ENCODE measurements around the gene PICK1.
"Not testable (repeated sequence)": the region's sequence is repeated elsewhere in the genome, so short reads cannot be mapped to it uniquely, and the experiment has no call there.

Gene PICK1

DNA sequence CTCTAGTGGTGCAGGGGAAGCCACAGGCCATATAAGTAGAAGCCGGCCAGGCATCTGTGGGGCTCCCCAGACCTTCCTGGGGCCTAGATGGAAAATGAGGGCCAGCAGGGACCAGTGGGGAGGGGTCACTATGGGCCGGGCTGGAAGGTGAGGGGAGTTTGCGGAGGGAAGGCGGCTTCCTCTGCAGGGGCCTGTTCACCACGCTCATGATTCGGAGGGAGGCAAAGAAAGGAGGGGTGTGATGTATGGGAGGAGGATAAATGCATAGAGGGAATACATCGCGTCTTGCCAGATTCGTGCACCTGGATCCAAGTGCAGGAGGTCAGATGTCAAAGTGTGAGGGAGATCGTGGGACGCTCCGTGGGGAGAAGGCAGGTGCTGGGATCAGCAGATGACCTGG lies 19.9 kb downstream of the PICK1 start:
- no peak for DNase-seq

DNA sequence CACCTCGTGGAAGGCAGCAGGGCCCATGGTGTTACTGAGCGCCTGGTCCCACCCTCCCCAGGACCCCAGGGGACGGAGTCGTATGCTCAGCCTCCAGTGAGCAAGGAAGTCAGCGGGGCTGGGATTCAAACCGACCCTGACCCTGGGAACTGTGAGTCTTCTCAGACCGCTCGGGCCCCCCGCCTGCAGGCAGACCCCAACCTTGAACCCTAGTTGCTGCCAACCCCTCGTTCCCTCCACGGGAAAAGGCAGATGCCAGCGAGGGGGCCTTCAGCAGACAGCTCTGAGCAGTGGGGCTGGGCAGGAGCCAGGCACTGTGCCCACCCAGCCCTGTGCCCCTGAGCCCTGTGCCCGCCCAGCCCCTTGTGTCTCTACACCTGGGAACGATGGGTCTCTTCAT lies 20.4 kb downstream of the PICK1 start:
- no peak for DNase-seq

DNA sequence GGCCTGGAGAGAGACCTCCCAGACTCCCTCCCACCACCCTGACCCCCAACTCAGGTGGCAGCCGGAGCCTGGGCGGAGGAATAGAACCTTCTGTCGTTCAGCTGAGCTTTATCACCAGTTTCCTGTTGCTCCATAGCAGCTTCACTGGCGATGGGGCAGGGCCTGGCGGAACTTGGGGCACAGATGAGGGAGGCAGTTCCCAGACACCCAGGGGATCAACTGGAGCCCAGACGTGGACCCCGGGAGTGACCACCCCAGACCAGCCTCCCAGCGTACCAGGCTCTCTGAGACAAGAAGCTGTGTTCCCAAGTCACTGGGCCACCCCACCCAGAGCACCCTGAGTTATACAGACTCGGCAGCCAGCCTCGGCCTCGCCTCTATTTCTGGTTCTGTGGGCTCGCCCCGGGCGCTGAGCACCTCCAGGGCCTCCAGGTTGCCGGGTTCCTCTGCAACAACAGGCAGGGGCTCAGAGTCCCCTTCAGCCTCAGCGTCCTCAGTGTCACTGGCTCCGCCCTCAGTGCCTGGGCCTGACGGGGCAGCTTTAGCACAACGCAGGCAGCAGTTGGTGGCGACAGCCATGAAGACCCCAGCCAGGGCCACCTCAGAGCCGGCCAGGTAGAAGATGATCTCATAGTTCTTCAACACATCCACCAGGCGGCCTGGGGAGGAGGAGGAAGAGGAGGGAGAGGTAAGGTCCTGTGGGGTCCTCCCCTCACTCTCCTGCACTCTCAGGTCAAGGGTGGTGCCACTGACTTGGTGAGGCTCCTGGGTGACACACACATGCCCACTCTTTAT lies 21.0 kb downstream of the PICK1 start:
- no peak for DNase-seq

DNA sequence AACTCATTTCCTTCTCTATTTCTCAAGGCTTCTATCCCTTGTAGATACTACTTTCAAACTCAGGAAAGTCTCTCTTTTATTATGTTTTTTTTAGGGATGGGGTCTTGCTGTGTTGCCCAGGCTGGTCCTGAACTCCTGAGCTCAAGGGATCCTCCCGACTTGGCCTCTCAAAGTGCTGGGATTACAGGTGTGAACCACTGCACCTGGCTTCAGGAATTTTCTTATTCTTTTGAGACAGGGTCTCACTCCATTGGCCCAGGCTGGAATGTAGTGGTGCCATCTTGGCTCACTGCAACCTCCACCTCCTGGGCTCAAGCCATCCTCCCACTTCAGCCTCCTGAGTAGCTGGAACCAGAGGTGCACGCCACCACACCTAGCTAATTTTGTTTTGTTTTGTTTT lies 22.0 kb downstream of the PICK1 start:
- not testable (repeated sequence) for DNase-seq

DNA sequence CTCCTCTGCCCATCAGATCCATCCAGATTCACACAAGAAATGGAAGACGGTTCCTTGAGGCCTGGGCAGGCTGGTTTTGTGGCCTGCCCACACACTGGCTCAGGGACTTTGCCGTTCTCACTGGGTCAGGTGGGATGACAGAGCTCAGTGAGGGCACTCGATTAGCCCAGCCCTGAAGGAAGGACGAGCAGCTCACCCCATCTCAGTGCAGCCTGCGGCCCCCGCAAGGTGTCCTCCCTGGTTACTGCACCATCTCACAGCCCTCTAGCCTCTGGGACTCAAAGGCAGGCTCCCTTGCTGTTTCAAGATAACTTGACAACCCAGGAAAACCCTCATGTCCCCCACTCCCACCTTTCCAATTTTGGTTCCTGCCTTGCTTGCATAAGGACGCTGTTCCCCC lies 22.6 kb downstream of the PICK1 start:
- no peak for DNase-seq

DNA sequence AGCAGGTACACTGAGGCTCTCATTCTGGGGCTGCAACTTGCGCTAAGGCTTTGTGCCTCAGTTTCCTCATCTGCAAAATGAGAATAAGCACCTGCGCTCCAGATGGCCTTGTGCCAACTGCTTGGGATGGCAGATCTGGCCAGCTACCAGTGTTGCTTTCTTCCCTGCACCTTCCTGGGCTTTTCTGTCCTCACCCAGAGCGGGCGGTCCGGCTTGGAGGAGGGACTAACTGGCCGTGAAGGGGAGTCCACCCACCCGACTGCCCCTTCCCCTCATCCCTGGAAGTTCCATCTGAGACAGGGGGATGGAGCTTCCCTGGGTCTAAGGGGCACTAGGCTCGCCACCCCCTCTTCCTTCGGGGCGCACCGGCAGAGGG lies 23.3 kb downstream of the PICK1 start:
- no peak for DNase-seq

DNA sequence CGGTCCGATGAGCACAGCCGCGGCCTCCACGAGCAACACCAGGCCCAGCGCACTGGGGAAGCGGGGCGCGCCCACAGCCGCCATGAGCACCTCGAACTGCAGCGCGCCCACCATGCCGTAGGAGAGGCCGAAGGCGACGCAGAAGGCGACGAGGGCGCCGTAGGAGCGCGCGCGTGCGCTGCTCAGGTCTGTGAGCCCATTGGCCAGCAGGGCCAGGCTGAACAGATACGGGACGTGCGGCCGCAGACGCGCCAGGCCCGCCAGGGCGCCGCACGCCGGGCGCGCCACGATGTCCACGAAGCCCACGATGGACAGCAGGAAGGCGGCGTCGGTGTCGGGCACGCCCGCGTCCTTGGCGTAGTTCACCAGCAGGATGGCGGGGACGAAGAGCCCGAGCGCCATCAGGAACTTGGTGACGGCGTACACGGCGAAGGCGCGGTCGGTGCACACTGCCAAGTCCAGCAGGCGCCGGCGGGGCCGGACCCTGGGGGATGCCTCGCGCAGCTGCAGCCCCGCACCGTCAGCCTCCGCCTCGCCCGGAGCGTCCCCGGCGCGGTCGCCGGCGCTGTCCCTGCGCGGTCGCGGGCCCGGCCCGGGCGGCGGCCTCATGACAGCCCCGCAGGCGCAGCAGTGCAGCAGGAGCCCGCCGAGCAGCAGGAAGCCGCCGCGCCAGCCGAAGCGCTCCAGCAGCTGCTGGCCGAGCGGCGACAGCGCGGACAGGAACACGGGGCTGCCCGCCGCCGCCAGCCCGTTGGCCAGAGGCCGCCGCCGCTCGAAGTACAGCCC lies 23.8 kb downstream of the PICK1 start:
- peak; percentile 37 for DNase-seq

DNA sequence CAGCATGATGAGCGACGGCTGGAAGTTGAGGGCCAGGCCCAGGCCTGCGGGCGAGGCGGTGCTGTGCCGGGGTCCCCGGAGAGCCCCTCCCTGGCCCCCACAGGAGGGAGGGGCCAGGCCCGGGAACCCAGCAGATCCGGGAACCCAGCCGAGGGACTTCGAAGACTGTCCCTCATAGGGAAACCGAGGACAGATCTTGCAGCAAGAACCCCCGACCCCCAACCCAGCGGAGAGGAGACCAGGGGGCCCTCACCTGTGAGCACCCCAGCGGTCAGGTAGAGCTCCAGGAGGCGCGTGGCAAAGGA lies 24.4 kb downstream of the PICK1 start:
- no peak for DNase-seq

DNA sequence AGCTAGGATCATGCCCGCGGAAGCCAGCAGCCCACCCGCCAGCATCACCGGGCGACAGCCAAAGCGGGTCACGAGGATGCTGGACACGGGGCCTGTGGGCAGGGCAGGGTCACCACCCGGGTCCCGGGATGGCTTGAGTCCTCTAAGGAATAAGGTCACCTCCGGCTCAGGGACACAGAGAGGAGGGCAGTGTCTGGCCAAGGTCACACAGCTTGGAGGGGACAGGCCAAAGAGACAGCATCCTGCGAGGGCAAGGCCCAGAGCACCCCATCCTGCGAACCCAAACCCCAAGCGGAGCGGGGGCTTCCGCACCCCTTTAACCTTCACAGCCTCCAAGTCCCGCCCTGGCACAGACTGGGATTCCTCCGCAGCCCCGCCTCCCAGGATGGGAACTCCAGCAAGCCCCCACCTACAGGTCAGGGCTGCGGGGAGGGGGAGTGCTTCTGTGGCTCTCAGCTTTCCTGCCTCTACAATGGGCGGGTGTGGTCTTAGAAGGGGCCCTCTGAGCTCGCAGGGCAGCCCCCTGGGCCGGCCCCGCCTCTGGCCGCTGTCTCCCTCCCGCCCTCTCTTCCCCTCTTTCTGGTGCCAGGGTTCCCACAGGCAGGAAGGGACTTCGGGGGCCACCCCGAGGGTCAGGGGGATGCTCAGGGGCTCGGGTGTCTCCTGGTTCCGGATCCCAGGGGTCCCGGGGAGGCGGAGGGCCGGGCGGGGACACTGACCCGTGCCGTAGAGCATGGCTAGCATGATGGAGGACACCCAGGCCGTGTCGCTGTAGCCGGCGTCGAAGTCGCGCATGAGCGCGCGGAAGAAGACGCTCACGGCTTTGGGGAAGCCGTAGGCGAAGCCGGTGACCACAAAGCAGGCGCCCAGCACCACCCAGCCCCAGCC lies 25.0 kb downstream of the PICK1 start:
- no peak for DNase-seq

DNA sequence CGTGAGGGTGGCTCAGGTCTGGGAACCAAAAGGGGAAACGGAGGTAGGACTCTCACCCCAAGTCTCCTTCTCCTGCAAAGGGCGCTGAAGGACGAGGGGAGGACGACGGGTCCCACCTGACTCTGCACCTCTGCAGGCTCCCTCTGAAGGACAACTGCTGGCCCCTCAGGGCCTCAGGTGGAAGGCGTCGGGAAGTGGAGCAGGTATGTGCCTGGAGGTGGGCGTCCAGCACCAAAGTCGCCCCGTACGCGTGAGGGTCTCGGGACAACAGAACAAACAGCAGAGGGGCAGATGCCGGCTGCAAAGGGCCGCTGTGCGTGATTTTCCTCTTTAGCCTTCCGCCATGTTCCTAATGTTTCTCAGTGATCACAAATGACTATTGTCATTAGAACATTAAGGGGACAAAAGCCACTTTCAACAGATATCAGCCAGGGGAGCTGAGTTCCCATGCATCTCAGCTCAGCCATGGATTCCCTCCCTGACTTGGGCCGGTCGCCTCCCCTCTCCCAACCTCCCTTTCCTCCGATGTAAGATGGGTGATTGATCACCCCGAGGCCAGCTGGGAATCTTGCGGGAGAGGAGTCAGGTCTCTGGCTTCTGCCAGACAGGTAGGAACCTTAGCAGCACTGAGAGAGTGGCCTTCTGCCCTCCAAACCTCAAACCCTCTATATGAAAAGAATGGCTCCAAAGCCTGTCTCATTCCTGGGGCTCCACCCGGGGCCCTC lies 25.9 kb downstream of the PICK1 start:
- DNase-seq = no peak

DNA sequence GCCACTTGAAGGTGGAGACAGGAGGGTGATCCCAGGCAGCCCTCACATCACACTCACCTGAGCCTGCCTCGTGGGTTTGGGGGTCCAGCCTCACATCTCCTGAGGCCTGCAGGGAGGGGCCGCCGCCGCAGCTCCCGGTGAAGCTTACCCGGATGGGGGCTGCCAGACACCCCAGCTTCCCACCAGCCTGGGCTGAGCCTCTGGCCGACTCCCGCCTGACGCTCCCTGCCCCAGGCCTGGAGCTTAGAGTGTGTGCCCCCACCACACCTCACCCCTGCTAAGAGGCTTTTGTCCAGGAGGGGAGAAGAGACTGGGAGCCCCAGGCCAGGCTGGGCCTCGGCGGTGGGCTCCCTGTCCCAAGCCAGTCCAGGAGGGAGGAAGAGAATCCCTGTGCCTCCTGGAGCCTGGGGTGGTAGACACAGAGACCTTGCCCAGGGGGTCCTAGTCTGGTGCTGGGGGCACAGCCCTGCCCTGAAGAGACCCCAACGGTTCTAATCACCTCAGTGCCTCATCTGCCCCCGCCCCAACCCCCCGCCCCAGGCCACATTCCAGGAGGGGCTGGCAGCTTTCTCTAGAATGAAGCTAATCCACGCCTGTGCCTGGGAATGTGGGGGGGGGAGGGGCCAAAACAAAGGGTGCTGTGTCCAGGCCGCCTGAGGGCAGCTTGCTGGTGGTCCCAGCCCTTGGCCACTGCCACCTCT lies 26.9 kb downstream of the PICK1 start, which contains the start of gene SLC16A8:
TSS of gene SLC16A8 (minus strand) at position 254 of the 701 bp plus-strand sequence. CDS start 1,311 bp downstream, outside the sequence.
- DNase-seq = no peak

DNA sequence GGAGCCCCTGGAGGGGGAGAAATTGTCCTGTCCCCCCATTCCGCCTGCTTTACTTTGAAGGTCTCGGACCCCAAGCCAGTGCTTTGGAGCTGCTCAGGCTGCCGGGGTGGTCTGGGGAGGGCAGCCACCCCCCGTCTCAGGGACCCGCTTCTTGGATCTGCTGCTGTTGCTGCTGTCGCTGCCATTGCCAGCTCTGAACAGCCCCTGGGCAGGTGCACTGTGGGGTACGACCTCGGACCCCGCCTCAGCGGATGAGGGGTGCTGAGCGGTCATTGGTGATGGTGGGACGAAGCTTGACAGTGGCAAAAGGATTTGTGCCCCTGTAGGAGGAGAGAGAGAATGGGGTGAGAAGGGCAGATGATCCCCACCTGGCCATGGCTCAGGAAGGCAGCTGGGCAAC lies 27.9 kb downstream of the PICK1 start:
- no peak for DNase-seq

DNA sequence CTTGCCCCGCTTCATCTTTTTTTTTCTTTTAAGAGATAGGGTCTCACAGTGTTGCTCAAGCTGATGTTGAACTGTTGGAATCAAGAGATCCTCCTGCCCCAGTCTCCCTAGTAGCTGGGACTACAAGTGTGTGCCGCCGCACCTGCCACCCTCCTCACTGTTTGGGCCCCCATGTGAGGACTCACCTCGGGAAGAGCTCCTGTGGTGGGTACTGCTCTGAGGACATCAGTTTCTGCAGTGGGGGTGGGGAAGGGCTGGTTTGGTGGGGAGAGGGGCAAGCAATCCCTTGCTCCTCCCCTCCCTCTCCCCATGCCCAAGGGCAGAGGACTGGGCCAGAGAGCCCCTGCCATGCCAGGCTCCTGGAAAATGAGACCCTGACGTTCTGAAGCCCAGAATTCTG lies 28.3 kb downstream of the PICK1 start:
- no peak for DNase-seq

DNA sequence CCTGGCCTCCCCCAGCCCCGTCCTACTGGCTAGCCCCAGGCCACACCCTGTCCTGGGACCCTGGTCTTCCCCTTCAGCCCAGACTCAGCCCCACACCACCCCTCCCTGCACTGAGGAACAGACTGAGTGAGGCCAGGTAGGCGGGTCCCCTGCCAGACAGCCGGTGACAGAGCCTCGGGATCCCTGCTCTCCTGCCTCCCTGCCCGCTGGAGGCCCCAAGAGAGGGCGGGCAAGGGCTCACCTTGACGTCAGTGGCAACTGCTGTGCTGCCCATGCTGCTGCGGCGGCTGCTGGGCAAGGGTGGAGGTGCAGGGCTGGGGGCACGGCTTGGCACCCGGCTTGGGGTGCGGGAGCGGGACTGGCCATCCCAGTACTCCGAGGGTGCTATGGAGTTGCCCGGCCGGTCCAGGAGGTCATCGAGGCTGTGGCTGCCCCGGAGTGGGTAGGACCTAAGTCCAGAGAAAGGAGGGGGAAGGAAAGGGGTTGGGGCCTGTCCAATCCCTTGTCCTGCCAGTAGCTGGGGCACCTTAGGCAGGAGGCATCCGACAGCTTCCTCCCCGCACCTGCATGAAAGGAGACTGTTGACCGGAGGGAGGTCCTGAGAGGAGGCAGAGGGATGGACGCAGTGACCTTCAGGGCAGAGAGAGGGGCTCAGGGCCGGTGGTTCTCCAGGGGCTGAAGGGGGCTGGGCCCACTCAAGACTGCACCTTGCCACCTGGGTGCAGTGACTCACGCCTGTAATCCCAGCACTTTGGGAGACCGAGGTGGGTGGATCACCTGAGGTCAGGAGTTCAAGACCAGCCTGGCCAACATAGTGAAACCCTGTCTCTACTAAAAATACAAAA lies 29.0 kb downstream of the PICK1 start:
- DNase-seq = no peak

DNA sequence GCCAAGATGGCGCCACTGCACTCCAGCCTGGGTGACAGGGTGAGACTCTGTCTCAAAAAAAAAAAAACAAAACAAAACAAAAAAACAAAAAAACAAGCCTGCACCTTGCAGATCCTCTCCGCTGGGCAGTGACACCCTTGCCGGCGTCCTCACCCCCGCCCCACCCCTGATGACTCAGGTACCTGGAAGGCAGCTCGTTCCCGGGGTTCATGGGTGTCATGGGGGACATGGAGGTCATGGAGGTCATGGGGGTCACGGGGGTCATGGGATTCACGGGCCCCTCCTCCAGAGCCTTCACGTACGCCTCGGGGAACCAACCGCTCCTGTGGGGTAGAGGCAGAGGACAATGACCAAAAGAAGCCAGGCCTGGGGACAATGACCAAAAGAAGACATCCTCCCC lies 29.7 kb downstream of the PICK1 start:
- no peak for DNase-seq

DNA sequence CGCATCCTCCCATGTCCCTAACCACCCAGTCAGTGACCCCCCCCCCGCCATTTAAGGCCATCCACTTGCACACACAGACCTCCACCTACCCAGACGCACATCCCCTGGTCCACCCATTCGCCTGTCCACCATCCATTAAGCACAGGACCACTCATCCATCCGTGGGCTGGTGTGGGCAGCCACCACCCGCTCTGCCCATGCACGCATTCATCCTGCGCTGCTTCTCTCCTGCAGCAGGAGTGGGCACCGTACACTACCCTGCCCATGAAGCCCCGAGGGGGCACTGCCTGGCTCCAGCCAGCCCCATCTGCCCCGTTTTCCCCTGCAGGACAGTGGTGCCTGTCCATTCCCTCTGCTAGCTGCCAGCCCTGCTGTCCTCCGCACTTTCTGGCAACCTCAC lies 30.7 kb downstream of the PICK1 start:
- no peak for DNase-seq

DNA sequence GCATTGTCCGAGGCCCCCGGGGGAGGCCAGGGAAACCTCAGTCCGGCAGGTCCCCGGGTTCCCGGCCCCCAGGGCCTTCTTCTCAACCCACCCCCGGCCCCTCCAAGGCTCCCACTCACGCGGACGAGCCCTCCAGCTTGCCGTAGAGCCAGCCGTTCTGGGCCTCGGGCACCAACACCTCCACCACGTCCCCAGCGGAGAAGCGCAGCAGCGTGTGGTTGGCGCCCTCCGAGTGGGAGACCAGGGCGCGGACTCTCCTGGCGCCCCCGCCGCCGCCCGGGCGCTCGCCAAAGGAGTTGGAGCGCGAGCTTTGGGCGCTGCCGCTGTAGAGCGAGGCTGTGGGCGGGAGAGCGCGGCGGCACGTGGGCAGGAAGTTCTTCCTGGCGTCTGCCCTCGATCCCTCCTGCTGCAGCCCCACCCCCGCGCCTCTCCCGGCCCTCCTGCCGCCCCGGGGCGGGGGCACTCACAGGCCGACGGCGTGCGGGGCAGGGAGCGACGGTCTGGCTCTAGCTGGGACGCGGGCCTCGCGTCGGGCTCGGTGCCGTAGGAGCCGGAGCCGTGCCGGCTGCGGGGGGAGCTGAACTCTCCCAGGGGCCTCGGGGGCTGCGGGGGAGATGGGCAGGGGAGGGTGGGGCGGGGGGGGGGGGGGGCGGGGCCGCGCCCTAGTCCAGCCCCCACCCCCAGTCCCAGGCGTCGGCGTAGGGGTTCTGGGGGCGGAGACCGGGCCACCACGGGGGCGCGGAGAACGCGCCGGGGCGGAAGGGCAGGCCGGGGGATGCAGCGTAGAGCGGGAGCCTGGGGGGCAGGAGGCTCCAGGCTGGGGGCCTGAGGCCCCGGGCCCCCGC lies 31.6 kb downstream of the PICK1 start:
- no peak for DNase-seq

DNA sequence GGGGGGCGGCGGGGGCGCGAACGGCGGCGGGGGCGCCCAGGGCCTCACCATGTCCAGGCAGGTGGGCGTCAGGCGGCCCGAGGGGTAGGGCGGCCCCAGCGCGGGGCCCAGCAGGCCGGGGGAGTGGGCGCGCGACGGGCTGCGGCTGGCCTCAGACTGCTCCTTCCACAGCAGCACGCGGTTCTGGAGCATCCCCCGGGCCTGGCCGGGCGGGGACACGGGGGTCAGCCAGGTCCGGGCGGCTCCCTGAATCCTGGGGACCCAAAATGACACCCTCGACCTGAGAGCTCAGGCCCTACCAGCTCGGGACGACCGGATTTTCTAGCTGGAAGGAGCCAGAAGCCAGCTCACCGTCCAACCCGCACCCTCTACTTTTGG lies 32.3 kb downstream of the PICK1 start:
- DNase-seq = no peak

DNA sequence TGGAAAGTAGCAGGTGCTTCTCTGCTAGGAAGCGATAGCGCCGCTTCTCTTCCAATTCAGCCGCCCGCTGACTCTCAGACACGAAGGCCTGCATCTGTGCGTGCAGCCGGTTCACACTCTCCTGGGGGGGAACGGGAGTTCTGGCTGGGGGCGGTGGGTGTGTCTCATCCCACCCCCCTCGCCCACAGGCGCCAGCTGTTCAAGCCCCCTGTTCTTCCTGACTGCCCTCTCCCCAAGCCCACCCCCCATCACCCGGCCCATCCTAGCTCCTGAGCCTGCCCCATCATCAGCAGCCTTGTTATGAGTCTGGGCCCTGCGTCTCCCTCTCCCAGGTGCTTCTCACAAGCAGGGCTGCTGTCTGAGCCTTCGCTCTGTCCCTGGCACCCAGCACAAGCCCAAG lies 39.9 kb downstream of the PICK1 start:
- DNase-seq = no peak
